CD14-positive monocyte (primary cell): Measurements from ENCODE around the gene CREB3L4. TPM values are rescaled to one million over a fixed set of nuclear protein-coding genes. Genes with fewer than 3 reads are reported as not detected.
A peak's percentile ranks its signal among the peaks of the same experiment; 100 is the strongest.

Experiments used
- DNase-seq, 3 donors: peaks; one replicate each; pipeline ENCODE4 v3.0.0-alpha.2; 2011 to 2022
- H2AFZ ChIP-seq: 2 replicates; pipeline ENCODE4 v1.6.0; 2012; ENCODE audit warnings: mild to moderate bottlenecking, low read depth, low read length, inconsistent platforms; ENCODE audit not compliant: insufficient read depth, poor library complexity, severe bottlenecking
- H3K27ac ChIP-seq, 2 donors: 1 replicate in 1 of 2; 2 replicates in 1 of 2; pipeline ENCODE4 v1.5.1; 2012 to 2013; ENCODE audit warnings: low read length in 2 of 2, control low read depth in 1 of 2, inconsistent platforms in 1 of 2, low read depth in 1 of 2, mild to moderate bottlenecking in 1 of 2
- H3K27me3 ChIP-seq, 2 donors: one replicate each; pipeline versions ENCODE4 v1.6.0 to v1.6.1; 2011 to 2013; ENCODE audit warnings: low read length in 2 of 2; ENCODE audit not compliant: control insufficient read depth in 2 of 2, insufficient read depth in 2 of 2
- H3K36me3 ChIP-seq, 2 donors: replicated peaks in 1 of 2; 1 replicate in 1 of 2; 2 replicates in 1 of 2; pipeline versions ENCODE4 v1.5.1 to v1.6.1; 2012 to 2013; ENCODE audit warnings: low read length in 2 of 2, control low read depth in 1 of 2, inconsistent platforms in 1 of 2, mild to moderate bottlenecking in 1 of 2; ENCODE audit not compliant: insufficient read depth in 2 of 2, control insufficient read depth in 1 of 2
- H3K4me1 ChIP-seq, 2 donors: 1 replicate in 1 of 2; 2 replicates in 1 of 2; pipeline versions ENCODE4 v1.5.1 to v1.6.1; 2012 to 2013; ENCODE audit warnings: low read length in 2 of 2, control low read depth in 1 of 2, inconsistent platforms in 1 of 2, mild to moderate bottlenecking in 1 of 2, moderate library complexity in 1 of 2; ENCODE audit not compliant: insufficient read depth in 2 of 2, control insufficient read depth in 1 of 2
- H3K4me2 ChIP-seq: replicated peaks from 2 replicates; pipeline ENCODE3; 2012; ENCODE audit warnings: low read length, moderate library complexity, mild to moderate bottlenecking; ENCODE audit not compliant: poor library complexity, severe bottlenecking; ENCODE audit errors: extremely low read depth
- H3K4me3 ChIP-seq, 3 experiments: fragments of 200-600 bp in 1 of 3; sonication (generic) in 1 of 3; replicated peaks in 1 of 3; 1 replicate in 2 of 3; 2 replicates in 1 of 3; pipeline ENCODE4 v1.5.1; 2011 to 2013; ENCODE audit warnings: low read length in 3 of 3, mild to moderate bottlenecking in 3 of 3, control low read depth in 2 of 3, low read depth in 2 of 3, inconsistent platforms in 1 of 3, moderate library complexity in 1 of 3
- H3K79me2 ChIP-seq: 2 replicates; pipeline ENCODE4 v1.6.0; 2012; ENCODE audit warnings: mild to moderate bottlenecking, control low read depth, inconsistent platforms, low read length, moderate library complexity; ENCODE audit not compliant: insufficient read depth
- H3K9ac ChIP-seq: 2 replicates; pipeline ENCODE4 v1.6.0; 2017; ENCODE audit warnings: low read length, mild to moderate bottlenecking; ENCODE audit not compliant: insufficient read depth, poor library complexity, severe bottlenecking
- H3K9me3 ChIP-seq, 2 donors: replicated peaks in 1 of 2; 1 replicate in 1 of 2; 2 replicates in 1 of 2; pipeline versions ENCODE4 v1.5.1 to v1.6.1; 2012 to 2013; ENCODE audit warnings: low read length in 2 of 2, control low read depth in 1 of 2; ENCODE audit not compliant: control insufficient read depth in 1 of 2, insufficient read depth in 1 of 2
- H4K20me1 ChIP-seq: 2 replicates; pipeline ENCODE4 v1.6.0; 2012; ENCODE audit warnings: mild to moderate bottlenecking, low read length, control low read depth, moderate library complexity; ENCODE audit not compliant: insufficient read depth
- H3K27ac Mint-ChIP-seq, 7 donors: one replicate each; pipeline ENCODE4 v1.8.0; 2020; ENCODE audit warnings: mild to moderate bottlenecking in 7 of 7, mixed read lengths in 7 of 7, moderate library complexity in 6 of 7, inconsistent platforms in 2 of 7
- H3K27me3 Mint-ChIP-seq, 3 donors: one replicate each; pipeline ENCODE4 v1.8.0; 2021 to 2022; ENCODE audit warnings: low read depth in 3 of 3, mild to moderate bottlenecking in 3 of 3, mixed read lengths in 3 of 3, moderate library complexity in 3 of 3, inconsistent platforms in 1 of 3
- H3K36me3 Mint-ChIP-seq, 2 donors: one replicate each; pipeline ENCODE4 v1.8.0; 2020; ENCODE audit warnings: mixed read lengths in 2 of 2, inconsistent platforms in 1 of 2, mild to moderate bottlenecking in 1 of 2
- H3K4me1 Mint-ChIP-seq: one replicate; pipeline ENCODE4 v1.8.0; 2020; ENCODE audit warnings: mild to moderate bottlenecking, mixed read lengths
- H3K4me3 Mint-ChIP-seq, 2 donors: one replicate each; pipeline ENCODE4 v1.8.0; 2020; ENCODE audit warnings: mild to moderate bottlenecking in 2 of 2, mixed read lengths in 2 of 2, moderate library complexity in 1 of 2
- H3K9me3 Mint-ChIP-seq, 7 donors: one replicate each; pipeline ENCODE4 v1.8.0; 2020 to 2022; ENCODE audit warnings: mixed read lengths in 7 of 7, mild to moderate bottlenecking in 6 of 7, moderate library complexity in 6 of 7, inconsistent platforms in 2 of 7
- WGBS: methylation state at CpG from one replicate; pipeline ENCODE4 v1.1.5; 2013; ENCODE audit warnings: missing lambda C conversion rate; ENCODE audit not compliant: insufficient coverage; 5-methylcytosine and 5-hydroxymethylcytosine counted together
- intact Hi-C, 2 donors: fragments of 100-400 bp; cut with micrococcal nuclease; formaldehyde crosslinking; loops; one replicate each; pipeline versions ENCODE4 v1.15.0 to v1.15.1; 2023
- polyA plus RNA-seq, 3 donors: library from polyadenylated mRNA; depleted of rRNA in 1 of 3; unstranded in 2 of 3; stranded (reverse) in 1 of 3; fragments of 300-500 nt in 2 of 3; fragments of >200 nt in 1 of 3; fragmentation: Illumina TruSeq in 2 of 3; gene quantifications; 1 replicate in 2 of 3; 2 replicates in 1 of 3; pipeline ENCODE4 v1.2.3, GENCODE V29; 2012 to 2021
- TF ChIP-seq, protein P1 (sequence below): fragments of 200-600 bp; IDR thresholded peaks from one replicate; pipeline ENCODE4 v1.8.0; 2022; ENCODE audit warnings: antibody characterized with exemption, mild to moderate bottlenecking

Gene CREB3L4
- polyA plus RNA-seq, 3 donors: 5.0 to 7.6 (median 6.8) TPM

DNA sequence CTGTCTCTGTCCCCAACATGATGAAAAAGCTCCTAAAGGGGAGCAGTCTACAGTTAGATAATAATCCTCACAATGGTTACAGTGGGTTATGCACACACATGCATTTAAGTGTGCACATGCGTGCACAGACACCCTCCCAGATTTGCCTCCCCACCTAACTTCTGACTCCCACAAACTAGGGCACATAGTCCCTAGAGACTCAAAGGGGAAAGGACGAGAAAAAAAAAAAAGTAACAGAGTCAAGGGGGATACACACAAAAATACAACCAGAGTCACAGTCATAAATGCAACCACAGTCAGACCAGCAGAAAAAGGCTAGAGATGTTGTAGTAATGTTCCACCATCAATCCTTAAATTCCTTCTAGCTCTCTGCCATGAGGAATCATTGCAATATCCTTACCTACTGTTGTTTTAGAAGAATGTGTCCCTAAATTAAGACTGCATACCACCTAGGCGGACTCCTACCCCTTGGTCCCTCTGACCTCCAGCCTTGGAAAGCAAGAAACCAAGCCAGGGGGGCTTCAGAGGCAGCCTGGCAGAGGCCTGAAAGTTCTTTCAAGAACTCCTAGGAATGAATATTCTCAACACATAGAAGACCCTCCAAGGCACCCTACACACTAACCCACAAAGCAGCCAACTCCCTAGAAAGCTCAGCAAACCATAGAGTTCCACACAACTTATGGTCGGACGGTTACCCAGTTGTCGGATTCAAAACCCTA lies 10.5 kb upstream of the CREB3L4 start:
- WGBS: 0% methylated on average over 3 of the region's 6 CpGs
- Histone ChIP-seq H3K36me3 (peaks cover 37 to 56% of the 10 kb centered on the region in 2 donors), H3K27me3 (no peaks in the 10 kb centered on the region), H3K4me3 (peak overlapping the region; percentile 84 to 97 (median 89)), H3K27ac (peak overlapping the region in 1 of 2 donors; percentile 87), H3K9me3 (no peaks in the 10 kb centered on the region), H4K20me1 (peaks cover 64% of the 10 kb centered on the region), H3K4me2 (peak overlapping the region; percentile 98), H3K79me2 (peaks cover 82% of the 10 kb centered on the region), H3K4me1 (peaks cover 41 to 54% of the 10 kb centered on the region in 2 donors), H2AFZ (peak overlapping the region; percentile 68), H3K9ac (peak overlapping the region; percentile 76)
- peaks cover 40 to 61% of the 10 kb centered on the region in 2 donors for H3K36me3 Mint-ChIP-seq
- H3K27me3 Mint-ChIP-seq: peaks cover 0 to 1% (median 0%) of the 10 kb centered on the region in 3 donors
- H3K4me3 Mint-ChIP-seq: peak overlapping the region; percentile 98
- peaks cover 53% of the 10 kb centered on the region for H3K4me1 Mint-ChIP-seq
- TF ChIP-seq, protein P1, sequence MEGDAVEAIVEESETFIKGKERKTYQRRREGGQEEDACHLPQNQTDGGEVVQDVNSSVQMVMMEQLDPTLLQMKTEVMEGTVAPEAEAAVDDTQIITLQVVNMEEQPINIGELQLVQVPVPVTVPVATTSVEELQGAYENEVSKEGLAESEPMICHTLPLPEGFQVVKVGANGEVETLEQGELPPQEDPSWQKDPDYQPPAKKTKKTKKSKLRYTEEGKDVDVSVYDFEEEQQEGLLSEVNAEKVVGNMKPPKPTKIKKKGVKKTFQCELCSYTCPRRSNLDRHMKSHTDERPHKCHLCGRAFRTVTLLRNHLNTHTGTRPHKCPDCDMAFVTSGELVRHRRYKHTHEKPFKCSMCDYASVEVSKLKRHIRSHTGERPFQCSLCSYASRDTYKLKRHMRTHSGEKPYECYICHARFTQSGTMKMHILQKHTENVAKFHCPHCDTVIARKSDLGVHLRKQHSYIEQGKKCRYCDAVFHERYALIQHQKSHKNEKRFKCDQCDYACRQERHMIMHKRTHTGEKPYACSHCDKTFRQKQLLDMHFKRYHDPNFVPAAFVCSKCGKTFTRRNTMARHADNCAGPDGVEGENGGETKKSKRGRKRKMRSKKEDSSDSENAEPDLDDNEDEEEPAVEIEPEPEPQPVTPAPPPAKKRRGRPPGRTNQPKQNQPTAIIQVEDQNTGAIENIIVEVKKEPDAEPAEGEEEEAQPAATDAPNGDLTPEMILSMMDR: no peak
- peaks cover 0 to 4% (median 0%) of the 10 kb centered on the region in 7 donors for H3K9me3 Mint-ChIP-seq
- H3K27ac Mint-ChIP-seq: peak overlapping the region; percentile 62 to 98 (median 92)
- intact Hi-C loops: loop anchor here (1.0 to 5.0 kb wide), 2 partner anchors 10 to 35 kb away; partner anchors contain the start of genes CREB3L4 (in 1 of the 2) and GATAD2B (in 1 of the 2)
- no peak for DNase-seq

GRCh38 chr1:153957744-153958110 lies 10.0 kb upstream of the CREB3L4 start:
- H3K36me3 Mint-ChIP-seq: peaks cover 35 to 55% of the 10 kb centered on the region in 2 donors
- TF ChIP-seq, protein P1: no peak
- Histone ChIP-seq H3K4me1 (peaks cover 47 to 60% of the 10 kb centered on the region in 2 donors), H3K79me2 (peaks cover 82% of the 10 kb centered on the region), H3K9me3 (no peaks in the 10 kb centered on the region), H3K9ac (peak overlapping the region; percentile 76), H2AFZ (peak overlapping the region; percentile 68), H3K4me2 (peak overlapping the region; percentile 98), H3K27me3 (no peaks in the 10 kb centered on the region), H3K27ac (peak overlapping the region; percentile 57 to 87), H4K20me1 (peaks cover 64% of the 10 kb centered on the region), H3K36me3 (peaks cover 32 to 50% of the 10 kb centered on the region in 2 donors), H3K4me3 (peak overlapping the region; percentile 84 to 97 (median 89))
- H3K4me1 Mint-ChIP-seq: peaks cover 58% of the 10 kb centered on the region
- intact Hi-C loops: loop anchor here (1.0 to 5.0 kb wide), 2 partner anchors 10 to 35 kb away; partner anchors contain the start of genes CREB3L4 (in 1 of the 2) and GATAD2B (in 1 of the 2)
- peaks cover 0 to 1% (median 0%) of the 10 kb centered on the region in 3 donors for H3K27me3 Mint-ChIP-seq
- H3K9me3 Mint-ChIP-seq: peaks cover 0 to 4% (median 0%) of the 10 kb centered on the region in 7 donors
- peak overlapping the region; percentile 92 to 98 (median 94) for H3K27ac Mint-ChIP-seq
- H3K4me3 Mint-ChIP-seq: peak overlapping the region; percentile 98
- DNase-seq: peak in 2 of 3 donors; percentile 16 to 65
- 3% methylated on average over 10 of the region's 13 CpGs for WGBS
